Nucleus accumbens (tissue), 56 donors: Measurements from ENCODE around the gene PRKCD.

Source experiments
- DNase-seq, 56 donors: peaks; one replicate each; lab custom pipeline; 2025; lab: John Stamatoyannopoulos, UW

The PRKCD gene

GRCh38 chr3:53202331-53203015, 41.5 kb downstream of the PRKCD start:
- no peak for DNase-seq

- DNase-seq, result no peak
Measured at GRCh38 chr3:53211706-53212702, 51.0 kb downstream of the PRKCD start.

DNA sequence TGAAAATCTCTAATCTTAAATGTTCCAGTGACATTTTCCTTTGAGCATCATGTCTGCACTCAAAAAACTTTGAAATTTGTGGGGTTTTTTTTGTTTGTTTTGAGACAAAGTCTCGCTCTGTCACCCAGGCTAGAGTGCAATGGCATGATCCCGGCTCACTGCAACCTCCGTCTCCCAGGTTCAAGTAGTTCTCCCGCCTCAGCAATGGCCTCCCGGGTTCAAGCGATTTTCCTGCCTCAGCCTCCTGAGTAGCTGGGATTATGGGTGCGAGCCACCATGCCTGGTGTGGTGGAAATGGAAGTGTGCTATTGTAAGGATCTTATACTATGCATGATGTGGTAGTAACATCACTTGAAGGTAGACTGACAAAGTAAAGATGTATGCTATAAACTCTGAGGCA, 52.3 kb downstream of the PRKCD start:
- DNase-seq, result no peak

- no peak for DNase-seq
Measured at GRCh38 chr3:53215816-53216215, 54.8 kb downstream of the PRKCD start.

- no peak for DNase-seq
Measured at GRCh38 chr3:53216723-53217122, 55.7 kb downstream of the PRKCD start.

GRCh38 chr3:53217175-53217574, 56.2 kb downstream of the PRKCD start:
- no peak for DNase-seq

- DNase-seq, result peak in 1 of 56 donors; percentile 12
Measured at GRCh38 chr3:53218131-53218530, 57.1 kb downstream of the PRKCD start.

- peak in 52 of 56 donors; percentile 4 to 87 (median 60) for DNase-seq
Measured at GRCh38 chr3:53219895-53220483, 59.0 kb downstream of the PRKCD start.

DNA sequence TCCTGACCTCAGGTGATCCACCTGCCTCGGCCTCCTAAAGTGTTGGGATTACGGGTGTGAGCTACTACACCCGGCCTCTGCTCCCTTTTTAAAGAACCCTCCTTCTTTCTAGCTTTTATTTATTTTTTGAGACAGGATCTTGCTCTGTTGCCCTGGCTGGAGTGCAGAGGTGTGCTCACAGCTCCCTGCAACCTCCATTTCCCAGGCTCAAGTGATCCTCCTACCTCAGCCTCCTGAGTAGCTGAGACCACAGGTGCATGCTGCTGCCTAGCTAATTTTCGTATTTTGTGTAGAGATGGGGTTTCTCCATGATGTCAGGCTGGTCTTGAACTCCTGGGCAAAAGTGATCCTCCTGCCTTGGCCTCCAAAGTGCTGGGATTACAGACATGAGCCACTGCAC, 60.3 kb downstream of the PRKCD start:
- DNase-seq, result no peak

DNA sequence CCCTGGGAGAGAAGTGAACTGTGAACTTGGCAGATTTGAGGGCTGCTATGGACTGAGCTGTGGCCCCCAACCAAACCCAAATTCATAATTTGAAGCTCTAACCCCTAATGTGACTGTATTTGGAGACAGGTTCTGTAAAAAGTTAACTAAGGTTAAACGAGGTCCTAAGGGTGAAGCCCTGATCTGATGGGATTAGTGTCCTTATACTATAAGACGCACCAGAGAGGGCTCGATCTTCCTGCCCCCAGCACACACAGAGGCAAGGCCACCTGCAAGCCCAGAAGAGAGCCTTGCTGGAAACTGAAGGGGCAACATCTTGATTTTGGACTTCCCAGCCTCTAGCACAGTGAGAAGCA, 60.8 kb downstream of the PRKCD start:
- no peak for DNase-seq

- no peak for DNase-seq
Measured at GRCh38 chr3:53222183-53222901, 61.3 kb downstream of the PRKCD start.

DNA sequence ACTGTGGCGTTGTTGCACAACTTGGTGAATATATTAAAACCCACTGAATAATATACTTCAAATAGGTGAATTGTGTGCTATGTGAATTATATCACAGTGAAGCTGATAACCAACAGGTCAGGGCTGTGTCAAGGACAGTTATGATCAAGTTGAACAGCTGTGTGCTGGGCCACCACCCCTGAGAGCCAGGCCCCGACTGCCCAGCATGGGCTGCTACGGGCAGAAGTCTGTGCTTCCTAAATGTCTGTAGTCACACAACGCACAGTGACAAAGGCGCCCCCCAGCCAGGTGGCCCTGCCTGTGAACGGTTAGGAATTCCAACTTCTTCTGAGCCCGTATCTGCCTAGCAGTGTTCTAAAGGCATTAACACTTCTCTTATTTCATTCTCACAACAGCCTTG, 62.0 kb downstream of the PRKCD start:
- no peak for DNase-seq

DNA sequence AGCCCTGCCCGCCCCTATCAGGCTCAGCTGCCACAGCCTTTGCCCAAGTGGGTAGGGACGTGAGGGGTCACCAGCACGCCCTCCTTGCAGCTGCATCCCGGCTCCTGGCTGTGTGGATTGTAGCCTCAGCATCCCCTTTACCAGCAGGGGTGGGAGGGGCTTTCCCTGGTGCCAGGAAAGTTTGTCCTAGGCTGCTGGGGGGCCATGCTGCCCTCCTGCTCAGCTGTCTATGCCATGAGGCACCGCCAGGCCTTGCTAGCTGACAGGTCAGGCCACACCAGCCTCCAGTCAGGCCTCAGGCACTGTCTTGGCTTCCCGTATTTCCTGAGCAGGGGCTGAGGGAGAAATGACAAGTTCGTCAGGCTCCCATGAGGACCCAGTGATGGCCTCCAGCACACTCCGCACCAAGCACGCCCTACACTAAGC, 62.5 kb downstream of the PRKCD start:
- no peak for DNase-seq

GRCh38 chr3:53224026-53224425, 63.0 kb downstream of the PRKCD start:
- no peak for DNase-seq

DNA sequence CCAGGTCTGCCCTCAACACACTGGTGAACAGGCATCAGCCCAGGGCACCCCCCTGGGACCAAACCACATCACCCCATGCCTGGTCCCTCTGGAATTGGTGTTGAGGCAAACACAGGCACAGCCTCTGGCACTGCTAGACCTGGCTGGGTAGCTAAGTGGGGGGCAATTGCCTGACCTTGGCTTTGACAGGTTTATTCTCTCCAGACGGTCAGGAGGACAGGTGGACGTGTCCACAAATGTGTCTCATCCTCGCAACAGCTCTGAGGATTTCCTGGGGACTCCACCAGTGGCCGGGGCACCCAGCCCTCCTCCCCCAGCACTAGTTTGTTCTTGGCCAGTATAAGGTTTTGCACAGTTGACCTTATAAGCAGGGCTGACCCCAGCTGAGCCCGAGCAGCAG, 63.5 kb downstream of the PRKCD start:
- no peak for DNase-seq

DNA sequence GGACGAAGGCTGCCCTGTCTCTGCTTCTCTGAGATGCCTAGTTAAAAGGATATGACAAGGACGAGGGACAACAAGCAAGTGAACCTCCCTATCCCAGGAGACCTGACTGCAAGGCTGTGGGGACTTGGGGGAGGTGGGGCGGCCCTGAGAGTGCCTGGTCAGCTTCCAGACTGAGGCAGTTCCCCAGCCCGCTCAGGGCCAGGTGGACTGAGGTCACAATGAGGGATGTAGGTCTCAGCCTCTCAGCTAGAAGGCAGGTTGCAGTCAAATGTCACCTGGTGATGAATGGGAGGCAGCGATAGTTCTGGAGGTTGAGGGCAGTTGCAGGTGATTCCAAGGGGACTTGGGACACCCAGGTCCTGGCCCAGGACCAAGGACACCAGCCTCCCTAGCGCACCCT, 64.2 kb downstream of the PRKCD start:
- no peak for DNase-seq

DNA sequence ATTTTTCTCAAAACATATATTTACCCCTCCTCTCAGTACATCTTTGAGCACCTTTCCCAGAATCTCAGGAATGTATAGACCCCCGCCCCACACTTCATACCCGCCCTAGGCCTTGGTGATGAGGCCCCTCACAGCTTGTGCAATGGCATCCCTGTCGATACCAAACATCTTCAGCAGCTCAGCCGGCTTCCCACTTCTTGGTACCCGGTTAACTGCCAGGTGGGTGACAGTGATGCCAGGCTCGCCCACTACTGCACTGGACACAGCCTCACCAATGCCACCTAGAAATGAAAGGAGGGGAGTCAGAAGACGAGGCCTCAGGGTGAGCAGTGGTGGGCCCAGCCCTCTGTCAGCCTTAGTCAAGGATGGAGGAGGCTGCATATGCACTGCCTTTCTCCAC, 64.6 kb downstream of the PRKCD start:
- DNase-seq, result no peak

DNA sequence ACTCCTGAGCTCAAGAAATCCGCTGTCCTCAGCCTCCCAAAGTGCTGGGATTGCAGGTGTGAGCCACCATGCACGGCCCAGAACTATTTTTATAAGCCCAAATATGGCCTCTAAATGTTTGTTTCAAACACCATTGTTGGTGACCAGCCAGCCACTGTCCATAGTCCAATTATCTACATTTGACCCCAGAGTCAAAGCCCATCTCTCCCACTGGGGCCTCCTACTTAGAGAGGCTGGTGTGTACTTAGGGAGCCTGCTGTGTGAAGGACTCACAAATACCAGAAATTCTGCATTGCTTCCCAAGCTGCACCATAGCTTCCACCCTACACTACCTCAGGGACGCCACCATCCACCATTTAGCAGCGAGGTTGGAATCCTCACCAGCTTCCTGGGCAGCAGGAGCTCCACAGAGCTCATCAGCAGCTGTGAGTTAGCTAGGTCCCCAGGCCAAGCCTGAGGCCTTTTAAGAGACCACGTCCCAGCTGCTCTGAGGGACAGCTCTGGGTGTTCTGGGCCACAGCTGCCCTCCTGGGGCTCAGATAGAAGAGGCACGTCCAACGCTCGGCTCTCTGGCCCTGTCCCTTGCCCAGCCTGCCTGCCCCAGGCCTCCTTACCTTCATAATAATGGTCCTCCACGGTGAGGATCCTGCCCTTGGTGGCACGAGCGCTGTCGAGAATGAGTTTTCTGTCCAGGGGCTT, 65.3 kb downstream of the PRKCD start:
- DNase-seq, result no peak

GRCh38 chr3:53226841-53227407, 65.9 kb downstream of the PRKCD start:
- no peak for DNase-seq
